Progenitor cell of endocrine pancreas (in vitro differentiated cells): Measurements from ENCODE around the gene GP1BB. TPM values are rescaled to one million over a fixed set of nuclear protein-coding genes. Genes with fewer than 3 reads are reported as not detected.

Experiments used
- DNase-seq: peaks from one replicate; pipeline ENCODE4 v3.0.0; 2021; ENCODE audit warnings: low spot score; ENCODE audit not compliant: unreplicated experiment
- H3K27ac Mint-ChIP-seq: 2 replicates; pipeline ENCODE4 v1.8.0; 2021; ENCODE audit warnings: mild to moderate bottlenecking, moderate library complexity, mixed read lengths
- H3K27me3 Mint-ChIP-seq: 2 replicates; pipeline ENCODE4 v1.8.0; 2021; ENCODE audit warnings: mixed read lengths
- H3K36me3 Mint-ChIP-seq: 2 replicates; pipeline ENCODE4 v1.8.0; 2022; ENCODE audit warnings: mixed read lengths; ENCODE audit not compliant: insufficient read depth
- H3K4me1 Mint-ChIP-seq: 2 replicates; pipeline ENCODE4 v1.8.0; 2021; ENCODE audit warnings: low read depth, mixed read lengths
- H3K4me3 Mint-ChIP-seq: 2 replicates; pipeline ENCODE4 v1.8.0; 2021; ENCODE audit warnings: low read depth, mild to moderate bottlenecking, moderate library complexity, mixed read lengths
- H3K9me3 Mint-ChIP-seq: 2 replicates; pipeline ENCODE4 v1.8.0; 2021; ENCODE audit warnings: low read depth, mixed read lengths
- CTCF ChIP-seq: fragments of 200-600 bp; sonication (generic); IDR thresholded peaks from one replicate; pipeline ENCODE4 v1.5.0; 2021; ENCODE audit warnings: antibody characterized with exemption, mild to moderate bottlenecking; ENCODE audit not compliant: unreplicated experiment
- total RNA-seq: library from RNA; stranded (reverse); gene quantifications from 2 replicates; pipeline ENCODE4 v1.2.1, GENCODE V29; 2021

Gene GP1BB
- total RNA-seq, 1 donor from 2014 or later = 7.7 TPM

GRCh38 chr22:19749876-19750275 lies 26.5 kb downstream of the GP1BB start:
- Mint-ChIP-seq H3K9me3 (no peaks in the 10 kb centered on the region), H3K4me3 (no peak overlapping the region), H3K27ac (no peak overlapping the region), H3K4me1 (peaks cover 9% of the 10 kb centered on the region), H3K36me3 (no peaks in the 10 kb centered on the region), H3K27me3 (peaks cover 37% of the 10 kb centered on the region)
- DNase-seq = no peak
- TF ChIP-seq CTCF = no peak

- TF ChIP-seq CTCF = no peak
- H3K36me3 Mint-ChIP-seq = no peaks in the 10 kb centered on the region
- peaks cover 10% of the 10 kb centered on the region for H3K4me1 Mint-ChIP-seq
- no peak overlapping the region for H3K27ac Mint-ChIP-seq
- H3K4me3 Mint-ChIP-seq = no peak overlapping the region
- peaks cover 43% of the 10 kb centered on the region for H3K27me3 Mint-ChIP-seq
- DNase-seq = no peak
- H3K9me3 Mint-ChIP-seq = no peaks in the 10 kb centered on the region
Observed at GRCh38 chr22:19750507-19751490, 27.5 kb downstream of the GP1BB start.

- Mint-ChIP-seq H3K36me3 (no peaks in the 10 kb centered on the region), H3K9me3 (no peaks in the 10 kb centered on the region), H3K4me1 (peaks cover 11% of the 10 kb centered on the region), H3K4me3 (no peak overlapping the region), H3K27ac (no peak overlapping the region), H3K27me3 (peaks cover 50% of the 10 kb centered on the region)
- no peak for DNase-seq
- no peak for TF ChIP-seq CTCF
Observed at GRCh38 chr22:19751497-19752245, 28.3 kb downstream of the GP1BB start.

GRCh38 chr22:19753090-19753842 lies 29.9 kb downstream of the GP1BB start:
- no peak for DNase-seq
- Mint-ChIP-seq H3K4me1 (peaks cover 11% of the 10 kb centered on the region), H3K4me3 (no peak overlapping the region), H3K9me3 (no peaks in the 10 kb centered on the region), H3K36me3 (no peaks in the 10 kb centered on the region), H3K27ac (no peak overlapping the region), H3K27me3 (peaks cover 59% of the 10 kb centered on the region)
- peak; percentile 17 for TF ChIP-seq CTCF
